GM19324 (cell line): ENCODE measurements around the gene RNPC3.
"Not testable (repeated sequence)": the region's sequence is repeated elsewhere in the genome, so short reads cannot be mapped to it uniquely, and the experiment has no call there.

Experiments
- ATAC-seq: cut with Tn5 transposase; IDR thresholded peaks from one replicate; pipeline ENCODE4 v1.9.1; 2021; ENCODE audit warnings: mild to moderate bottlenecking, moderate library complexity; ENCODE audit not compliant: unreplicated experiment, low FRiP score

The RNPC3 gene

GRCh38 chr1:103547840-103548239 is 22.3 kb downstream of the RNPC3 start:
- no peak for ATAC-seq

- no peak for ATAC-seq
Observed at GRCh38 chr1:103560427-103560826, 34.9 kb downstream of the RNPC3 start.

- not testable (repeated sequence) for ATAC-seq
Observed at GRCh38 chr1:103561124-103561523, 35.6 kb downstream of the RNPC3 start.

- ATAC-seq, result peak; percentile 85
Observed at GRCh38 chr1:103561643-103562395, 36.3 kb downstream of the RNPC3 start.

GRCh38 chr1:103563056-103563455 is 37.6 kb downstream of the RNPC3 start:
- ATAC-seq, result no peak

- ATAC-seq, result no peak
Observed at GRCh38 chr1:103569493-103569892, 44.0 kb downstream of the RNPC3 start.

- not testable (repeated sequence) for ATAC-seq
Observed at GRCh38 chr1:103571289-103571688, 45.8 kb downstream of the RNPC3 start, which contains the start of gene AMY2B. AMY2B (plus strand) TSS chr1:103571589; CDS start chr1:103571603, 14 bp downstream.

- no peak for ATAC-seq
Observed at GRCh38 chr1:103576065-103576464, 50.6 kb downstream of the RNPC3 start.

GRCh38 chr1:103576784-103577183 is 51.3 kb downstream of the RNPC3 start:
- not testable (repeated sequence) for ATAC-seq

- no peak for ATAC-seq
Observed at GRCh38 chr1:103582464-103582863, 57.0 kb downstream of the RNPC3 start.

GRCh38 chr1:103583887-103584286 is 58.4 kb downstream of the RNPC3 start:
- ATAC-seq, result no peak

- ATAC-seq, result no peak
Observed at GRCh38 chr1:103584537-103584936, 59.0 kb downstream of the RNPC3 start.

- ATAC-seq, result not testable (repeated sequence)
Observed at GRCh38 chr1:103602740-103603139, 77.2 kb downstream of the RNPC3 start.
